GM20431 (cell line): ENCODE measurements around the gene CCDC40.

Source experiments
- in situ Hi-C: fragments of 300-500 bp; cut with MseI, MboI; formaldehyde crosslinking; loops from one replicate; pipeline ENCODE4 v1.15.0; 2020; ENCODE audit warnings: low sequenced_read_pairs; ENCODE audit not compliant: unreplicated experiment

Gene CCDC40, protein sequence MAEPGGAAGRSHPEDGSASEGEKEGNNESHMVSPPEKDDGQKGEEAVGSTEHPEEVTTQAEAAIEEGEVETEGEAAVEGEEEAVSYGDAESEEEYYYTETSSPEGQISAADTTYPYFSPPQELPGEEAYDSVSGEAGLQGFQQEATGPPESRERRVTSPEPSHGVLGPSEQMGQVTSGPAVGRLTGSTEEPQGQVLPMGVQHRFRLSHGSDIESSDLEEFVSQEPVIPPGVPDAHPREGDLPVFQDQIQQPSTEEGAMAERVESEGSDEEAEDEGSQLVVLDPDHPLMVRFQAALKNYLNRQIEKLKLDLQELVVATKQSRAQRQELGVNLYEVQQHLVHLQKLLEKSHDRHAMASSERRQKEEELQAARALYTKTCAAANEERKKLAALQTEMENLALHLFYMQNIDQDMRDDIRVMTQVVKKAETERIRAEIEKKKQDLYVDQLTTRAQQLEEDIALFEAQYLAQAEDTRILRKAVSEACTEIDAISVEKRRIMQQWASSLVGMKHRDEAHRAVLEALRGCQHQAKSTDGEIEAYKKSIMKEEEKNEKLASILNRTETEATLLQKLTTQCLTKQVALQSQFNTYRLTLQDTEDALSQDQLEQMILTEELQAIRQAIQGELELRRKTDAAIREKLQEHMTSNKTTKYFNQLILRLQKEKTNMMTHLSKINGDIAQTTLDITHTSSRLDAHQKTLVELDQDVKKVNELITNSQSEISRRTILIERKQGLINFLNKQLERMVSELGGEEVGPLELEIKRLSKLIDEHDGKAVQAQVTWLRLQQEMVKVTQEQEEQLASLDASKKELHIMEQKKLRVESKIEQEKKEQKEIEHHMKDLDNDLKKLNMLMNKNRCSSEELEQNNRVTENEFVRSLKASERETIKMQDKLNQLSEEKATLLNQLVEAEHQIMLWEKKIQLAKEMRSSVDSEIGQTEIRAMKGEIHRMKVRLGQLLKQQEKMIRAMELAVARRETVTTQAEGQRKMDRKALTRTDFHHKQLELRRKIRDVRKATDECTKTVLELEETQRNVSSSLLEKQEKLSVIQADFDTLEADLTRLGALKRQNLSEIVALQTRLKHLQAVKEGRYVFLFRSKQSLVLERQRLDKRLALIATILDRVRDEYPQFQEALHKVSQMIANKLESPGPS

DNA sequence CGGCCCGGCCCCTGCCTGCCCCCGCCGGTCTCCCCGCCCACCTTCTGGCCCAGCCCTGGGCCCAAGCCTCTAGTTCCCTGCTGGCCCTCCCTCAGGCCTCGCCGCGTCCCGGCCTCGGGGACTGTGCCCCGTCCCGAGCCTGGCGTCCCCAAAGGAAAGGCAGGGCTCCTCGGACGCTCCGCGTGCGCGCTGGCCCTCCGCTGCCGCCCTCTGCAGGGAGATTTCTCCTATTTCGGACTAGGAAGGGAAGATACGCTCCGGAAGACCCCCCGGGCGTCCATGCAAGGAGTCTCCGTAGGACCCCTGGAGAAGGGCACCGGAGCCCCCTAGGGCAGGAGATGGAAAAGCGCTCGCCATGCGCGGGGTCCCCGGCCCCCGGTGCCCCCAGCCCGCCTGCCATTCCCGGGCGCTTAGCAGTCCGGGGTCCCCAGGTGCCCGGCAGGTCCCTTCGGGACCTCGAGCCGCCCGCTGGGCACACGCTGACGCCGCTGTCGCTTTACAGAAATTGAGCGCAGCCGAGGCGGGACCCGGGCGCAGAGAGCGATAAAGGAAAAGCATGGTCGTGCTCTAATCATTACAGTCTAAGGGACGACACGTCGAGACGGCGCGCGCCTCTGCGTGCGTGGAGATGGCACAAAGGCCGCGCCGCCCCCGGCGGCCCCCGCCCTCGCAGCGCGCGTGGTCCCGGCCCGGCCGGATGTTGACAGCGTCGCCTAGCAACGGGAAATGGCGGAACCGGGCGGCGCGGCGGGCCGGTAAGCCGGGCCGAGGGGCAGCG lies at the start of gene CCDC40:
CCDC40 (plus strand) TSS at position 706 of the 778 bp plus-strand sequence; CDS start at position 727, 21 bp downstream.
- in situ Hi-C loops: no loop called here

DNA sequence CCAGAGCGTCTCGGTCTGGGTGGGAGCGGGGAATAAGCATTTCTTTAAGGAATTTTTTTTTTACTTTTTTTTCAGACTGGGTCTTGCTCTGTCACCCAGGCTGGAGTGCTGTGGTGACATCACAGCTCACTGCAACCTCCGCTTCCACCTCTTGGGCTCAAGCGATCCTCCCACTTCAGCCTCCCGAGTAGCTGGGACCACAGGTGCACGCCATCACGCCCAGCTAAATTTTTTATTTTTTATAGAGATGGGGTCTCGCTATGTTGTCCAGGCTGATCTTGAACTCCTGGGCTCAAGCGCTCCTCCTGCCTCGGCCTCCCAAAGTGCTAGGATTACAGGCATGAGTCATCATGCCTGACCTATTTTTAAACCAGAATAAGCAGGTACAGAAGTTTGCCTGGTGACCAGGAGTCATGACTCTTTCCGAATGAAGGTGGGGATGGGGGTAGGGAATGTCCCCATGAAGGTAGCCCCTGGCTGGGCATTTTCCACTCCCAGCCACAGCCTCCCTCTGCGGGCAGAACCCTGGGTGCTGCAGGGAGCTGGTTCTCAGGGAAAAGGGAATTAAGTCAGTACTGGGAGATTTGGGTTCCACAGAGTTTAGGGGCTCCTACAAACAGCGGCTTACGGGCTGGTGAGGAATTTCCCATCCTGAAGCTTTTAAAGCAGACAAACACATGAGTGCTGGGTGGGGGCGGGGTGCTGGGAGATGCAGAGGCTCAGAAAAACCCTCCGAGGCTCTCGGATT lies 49.1 kb upstream of the CCDC40 start:
- in situ Hi-C loops: loop anchor here (25.0 kb wide), 1 partner anchor 200 kb away; the partner anchor contains the start of genes CBX2 and CBX8

DNA sequence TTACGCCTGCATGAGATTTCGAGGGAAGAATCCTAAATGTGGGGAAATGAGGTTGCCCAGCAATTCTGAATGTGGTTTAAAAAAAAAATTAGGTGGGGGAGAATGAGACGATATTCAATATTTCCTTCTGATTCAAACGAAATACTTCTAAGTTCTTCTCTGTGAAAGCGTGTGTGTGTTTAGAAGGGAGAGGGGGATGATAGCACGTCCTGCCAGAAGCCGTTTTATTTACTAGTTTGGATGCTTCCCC lies 48.6 kb upstream of the CCDC40 start:
- in situ Hi-C loops: loop anchor here (25.0 kb wide), 1 partner anchor 201 kb away; the partner anchor contains the start of genes CBX2 and CBX8

DNA sequence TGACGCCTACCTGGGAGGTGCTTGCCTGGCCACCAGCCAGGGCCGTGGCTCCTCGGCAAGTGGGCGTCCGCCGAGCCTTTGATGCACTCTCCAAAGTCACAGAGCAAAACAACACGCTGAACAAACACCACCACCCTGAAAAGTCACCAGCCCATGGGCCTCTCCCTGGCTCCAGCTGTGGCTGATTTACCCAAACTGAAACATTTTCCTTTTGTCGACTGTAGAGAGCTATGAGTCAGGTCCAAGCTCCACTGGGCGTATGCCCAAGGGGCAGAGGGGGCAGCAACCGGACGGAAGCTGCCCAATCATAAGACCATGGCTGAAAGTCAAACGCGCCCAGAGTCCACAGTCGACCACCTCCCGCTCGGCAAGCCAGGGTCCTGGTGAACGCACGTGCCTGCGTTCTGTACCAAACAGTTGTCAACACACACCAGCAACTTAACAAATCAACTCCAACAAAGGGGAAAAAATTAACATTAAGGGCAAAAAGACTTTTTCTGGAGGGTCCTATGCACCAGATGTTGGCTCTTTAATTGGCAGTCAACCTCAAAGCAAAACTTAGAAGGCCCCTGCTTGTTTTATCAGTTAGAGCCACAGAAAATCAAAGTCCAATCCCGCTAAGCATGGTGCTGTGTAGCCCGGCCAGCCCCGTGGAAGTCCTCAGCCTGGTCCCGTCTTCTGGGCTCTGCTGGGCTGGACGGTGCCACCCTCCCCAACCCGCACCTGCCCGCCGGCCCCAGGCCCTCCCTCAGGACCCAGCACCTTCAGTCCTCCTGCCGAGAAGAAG lies 48.1 kb upstream of the CCDC40 start:
- in situ Hi-C loops: loop anchor here (25.0 kb wide), 1 partner anchor 201 kb away; the partner anchor contains the start of genes CBX2 and CBX8

DNA sequence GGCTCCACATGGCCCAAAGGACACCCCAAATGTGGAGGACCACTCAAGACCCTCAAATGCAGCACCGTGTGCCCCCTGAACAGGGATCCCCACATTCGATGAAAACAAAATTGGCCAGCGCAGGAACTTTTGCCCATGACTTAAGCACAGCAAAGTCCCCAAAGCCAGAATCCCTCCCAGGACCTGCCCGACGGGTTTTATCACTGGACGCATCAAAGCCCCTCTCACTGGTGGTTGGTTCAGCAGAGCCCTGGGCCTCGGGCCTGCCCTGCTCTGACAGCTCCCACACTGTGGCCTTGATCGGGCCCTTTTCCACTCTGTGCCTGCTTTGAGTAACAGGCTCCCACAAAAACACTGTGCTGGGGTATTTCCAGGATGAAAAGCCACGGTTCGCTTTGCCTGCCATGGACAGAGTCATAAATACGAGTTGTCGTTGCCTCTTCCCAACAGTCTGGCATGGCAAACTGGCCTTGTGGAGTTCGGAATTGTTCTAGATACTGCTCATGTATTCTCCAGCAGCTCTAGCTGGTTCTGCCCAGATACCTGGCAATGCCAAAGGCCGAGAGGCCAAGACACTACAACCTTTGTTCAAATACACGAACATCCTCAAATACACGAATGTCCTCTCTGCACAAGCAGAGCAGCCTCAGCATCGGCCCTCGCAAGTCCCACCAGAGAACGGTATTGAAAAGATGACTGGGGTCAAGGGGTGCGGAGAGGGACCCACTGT lies 47.2 kb upstream of the CCDC40 start:
- in situ Hi-C loops: loop anchor here (25.0 kb wide), 1 partner anchor 202 kb away; the partner anchor contains the start of genes CBX2 and CBX8

DNA sequence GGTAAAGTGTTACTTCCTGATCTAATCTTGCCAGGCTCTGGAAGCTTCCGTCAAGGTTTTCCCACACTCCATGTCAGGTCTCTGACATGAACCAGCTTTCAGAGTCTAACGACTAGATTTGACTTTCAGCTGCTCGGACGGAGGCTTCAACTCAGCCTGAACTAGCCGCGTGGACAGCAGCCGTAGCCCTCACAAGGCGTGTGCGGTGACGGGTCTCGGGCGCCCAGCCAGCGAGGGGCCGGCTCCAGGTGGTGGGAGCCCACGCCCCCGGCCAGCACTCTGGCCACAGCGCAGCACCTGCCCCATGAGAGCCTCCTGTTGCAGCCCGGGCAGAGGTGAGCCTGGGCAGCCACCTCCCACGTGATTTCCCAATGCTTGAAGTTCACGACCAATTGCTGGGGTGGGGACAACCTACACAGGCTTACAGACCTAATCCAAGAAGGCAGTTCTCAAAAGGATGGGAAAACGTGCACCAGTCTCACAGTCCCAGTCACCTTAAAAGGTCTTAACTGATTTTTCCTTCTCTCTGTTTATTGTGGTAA lies 46.3 kb upstream of the CCDC40 start:
- in situ Hi-C loops: loop anchor here (25.0 kb wide), 1 partner anchor 203 kb away; the partner anchor contains the start of genes CBX2 and CBX8

DNA sequence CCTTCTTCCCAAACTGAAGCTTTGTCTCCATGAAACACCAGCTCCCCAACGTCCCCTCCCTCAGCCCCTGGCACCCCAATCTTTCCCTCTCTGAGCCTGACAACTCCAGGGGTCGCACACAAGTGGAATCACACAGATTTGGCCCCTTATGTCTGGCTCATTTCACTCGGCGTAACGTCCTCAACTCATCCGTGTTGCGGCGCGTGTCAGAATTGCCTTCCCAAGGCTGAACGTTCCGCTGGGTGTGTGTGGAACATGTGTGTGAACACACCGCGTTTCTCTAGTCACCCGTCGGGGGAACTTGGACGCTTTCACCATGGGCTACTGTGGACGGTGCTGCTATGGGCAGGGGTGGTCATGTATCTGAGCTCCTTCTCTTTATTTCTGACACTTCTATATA lies 45.7 kb upstream of the CCDC40 start:
- in situ Hi-C loops: loop anchor here (25.0 kb wide), 1 partner anchor 203 kb away; the partner anchor contains the start of genes CBX2 and CBX8

DNA sequence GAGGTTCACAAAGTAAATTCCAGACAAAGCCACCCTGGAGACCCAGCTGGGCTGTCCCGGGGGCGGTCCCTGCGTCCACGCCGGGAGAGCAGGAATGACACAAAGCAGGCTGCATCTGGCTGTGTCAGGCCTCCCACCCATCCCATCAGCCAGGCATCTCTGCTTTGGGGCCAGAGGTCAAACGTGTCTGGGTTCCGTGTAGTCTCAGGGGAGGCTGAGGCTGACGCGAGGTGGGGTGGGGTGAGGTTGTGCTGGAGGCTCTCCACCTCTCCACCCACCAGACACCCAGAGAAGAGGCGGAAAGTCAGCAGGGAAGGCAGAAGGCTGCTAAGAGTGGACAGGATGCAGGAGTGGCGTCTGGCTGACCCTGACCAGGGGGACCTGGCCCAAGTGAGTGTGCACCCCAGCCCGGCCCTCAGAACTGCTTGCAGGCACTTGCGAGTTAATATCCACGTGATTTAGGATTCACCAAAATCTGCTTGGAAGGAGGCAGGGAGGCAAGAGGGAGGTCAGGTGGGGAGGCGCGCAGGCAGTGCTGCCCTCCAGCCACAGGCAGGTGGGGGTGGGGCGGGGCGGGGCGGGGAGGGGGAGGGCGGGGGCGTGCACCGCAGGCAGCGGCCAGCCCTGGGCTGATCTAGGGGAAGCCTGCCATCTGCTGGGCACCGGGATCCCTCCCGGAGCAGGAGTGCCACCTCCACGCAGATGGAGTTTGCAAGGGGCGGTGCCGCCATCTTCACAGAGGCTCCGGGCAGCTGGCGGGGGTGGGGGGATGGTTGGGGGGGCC lies 45.1 kb upstream of the CCDC40 start:
- in situ Hi-C loops: loop anchor here (25.0 kb wide), 1 partner anchor 204 kb away; the partner anchor contains the start of genes CBX2 and CBX8

DNA sequence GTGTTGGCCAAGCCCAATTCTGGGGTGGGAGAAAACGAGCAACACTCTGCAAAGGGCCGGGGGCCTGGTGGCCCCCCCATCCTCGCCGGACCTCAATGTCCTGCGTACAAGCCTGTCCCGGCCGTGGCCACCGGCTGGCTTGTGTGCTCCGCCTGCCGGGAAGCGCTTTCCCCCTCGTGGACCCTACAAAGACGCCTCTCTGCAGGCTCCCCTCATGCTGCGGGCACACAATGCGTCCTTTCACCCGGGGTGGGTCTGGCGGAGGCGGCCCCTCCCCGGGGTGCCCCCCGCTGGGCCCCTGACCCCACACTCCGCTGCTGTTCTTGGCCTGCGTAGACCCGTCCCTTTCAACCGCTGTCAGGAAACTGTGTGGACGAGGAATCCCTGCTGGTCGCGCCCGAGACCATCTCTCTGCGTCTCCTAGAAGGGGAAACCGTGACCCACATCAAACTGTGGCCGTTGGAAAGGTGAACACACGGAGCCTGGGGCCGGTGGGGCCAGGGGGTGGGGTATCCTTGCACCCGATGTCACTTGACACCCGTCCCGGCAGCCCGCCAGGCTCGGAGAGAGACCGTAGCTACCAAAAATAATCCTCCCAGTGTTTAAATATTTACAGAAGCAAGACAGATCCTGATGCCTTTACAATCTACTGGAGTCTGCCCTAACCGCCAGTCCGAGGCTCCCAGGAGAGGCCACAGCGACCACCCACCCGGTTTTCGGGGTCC lies 44.4 kb upstream of the CCDC40 start:
- in situ Hi-C loops: loop anchor here (25.0 kb wide), 1 partner anchor 205 kb away; the partner anchor contains the start of genes CBX2 and CBX8

DNA sequence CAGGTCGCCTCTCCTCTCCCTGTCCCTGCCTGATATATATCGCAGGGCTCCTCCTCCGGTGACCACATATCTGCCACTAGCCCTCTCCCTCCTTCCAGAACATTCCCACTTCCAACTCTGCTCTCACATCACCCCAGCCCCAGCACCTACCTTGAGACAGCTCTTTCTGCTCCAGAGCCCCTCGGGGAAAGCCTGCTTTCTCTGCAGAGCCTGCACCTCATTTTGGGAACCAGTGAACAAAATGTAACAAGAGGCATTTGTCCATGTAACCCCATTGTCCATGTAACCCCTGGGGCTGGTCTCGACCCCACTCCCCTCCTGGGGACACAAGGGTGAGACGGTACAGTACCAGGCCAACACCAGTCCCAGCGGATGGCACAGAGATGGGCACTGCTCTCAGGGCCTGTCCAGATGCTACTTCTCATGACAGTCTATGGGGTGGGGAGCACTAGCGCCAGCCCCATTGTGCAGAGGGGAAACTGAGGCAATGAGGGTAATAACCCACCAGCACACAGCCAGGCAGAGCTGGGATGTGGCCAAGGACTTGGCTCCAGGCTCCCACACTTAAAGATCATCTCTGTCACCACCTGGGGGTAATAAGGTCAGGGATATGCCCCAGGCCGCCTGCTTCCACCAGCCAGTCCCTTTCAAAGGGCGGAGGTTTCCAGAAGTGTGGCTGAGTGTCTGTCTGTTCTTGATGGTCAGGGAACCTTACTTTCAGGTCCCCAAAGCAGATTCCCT lies 43.6 kb upstream of the CCDC40 start:
- in situ Hi-C loops: loop anchor here (25.0 kb wide), 1 partner anchor 206 kb away; the partner anchor contains the start of genes CBX2 and CBX8

DNA sequence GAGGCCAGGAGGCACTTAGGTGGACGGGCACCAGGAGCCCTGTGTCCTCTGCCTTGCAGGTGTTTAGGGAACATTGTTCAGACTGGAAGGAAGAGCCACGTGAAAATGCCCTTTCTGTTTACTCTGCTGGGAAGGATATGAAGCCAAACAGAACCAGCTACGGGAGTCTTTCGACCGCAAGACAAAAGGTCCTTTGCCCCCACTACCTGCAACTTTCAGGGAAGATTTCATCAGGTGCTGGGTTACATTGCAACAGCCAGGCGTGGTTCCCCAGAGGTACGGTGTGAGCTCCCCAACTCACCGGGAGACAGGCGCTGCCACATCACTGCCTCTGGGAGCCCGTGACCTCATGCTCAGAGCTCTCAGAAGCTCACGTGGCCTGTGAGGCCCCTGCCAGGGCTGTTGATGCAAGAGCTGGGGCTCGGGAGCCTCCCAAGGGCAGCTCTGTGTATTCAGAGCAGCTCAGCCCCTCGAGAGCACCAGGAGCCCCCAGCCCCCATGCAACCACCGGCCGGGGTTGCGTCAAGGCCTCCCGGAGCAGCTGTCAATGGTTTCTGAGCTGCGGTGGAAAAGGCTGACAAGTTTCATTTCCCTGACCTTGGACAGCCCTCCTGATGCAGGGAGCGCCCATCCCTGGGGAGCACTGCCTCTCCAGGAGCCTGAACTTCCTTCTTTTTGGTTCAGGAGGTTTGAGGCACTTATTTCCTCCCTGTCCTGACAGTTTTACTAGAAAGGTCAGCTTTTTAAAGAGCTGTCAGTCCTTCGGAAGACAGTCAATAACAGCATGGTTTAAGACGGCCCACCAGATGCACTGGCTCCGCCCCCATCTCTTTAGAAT lies 42.8 kb upstream of the CCDC40 start:
- in situ Hi-C loops: loop anchor here (25.0 kb wide), 1 partner anchor 206 kb away; the partner anchor contains the start of genes CBX2 and CBX8

DNA sequence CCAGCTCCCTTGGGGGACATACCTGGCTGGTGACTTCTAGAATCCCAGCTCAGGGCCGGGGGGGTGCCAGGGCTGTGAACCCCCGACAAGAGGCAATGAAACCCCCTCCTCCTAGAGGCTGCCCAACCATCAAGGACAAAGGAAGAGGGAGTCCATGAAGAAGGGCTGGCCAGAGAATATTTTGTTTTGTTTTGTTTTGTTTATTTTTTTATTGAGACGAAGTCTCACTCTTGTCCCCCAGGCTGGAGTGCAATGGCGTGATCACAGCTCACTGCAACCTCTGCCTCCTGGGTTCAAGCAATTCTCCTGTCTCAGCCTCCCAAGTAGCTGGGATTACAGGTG lies 42.2 kb upstream of the CCDC40 start:
- in situ Hi-C loops: loop anchor here (25.0 kb wide), 1 partner anchor 207 kb away; the partner anchor contains the start of genes CBX2 and CBX8

DNA sequence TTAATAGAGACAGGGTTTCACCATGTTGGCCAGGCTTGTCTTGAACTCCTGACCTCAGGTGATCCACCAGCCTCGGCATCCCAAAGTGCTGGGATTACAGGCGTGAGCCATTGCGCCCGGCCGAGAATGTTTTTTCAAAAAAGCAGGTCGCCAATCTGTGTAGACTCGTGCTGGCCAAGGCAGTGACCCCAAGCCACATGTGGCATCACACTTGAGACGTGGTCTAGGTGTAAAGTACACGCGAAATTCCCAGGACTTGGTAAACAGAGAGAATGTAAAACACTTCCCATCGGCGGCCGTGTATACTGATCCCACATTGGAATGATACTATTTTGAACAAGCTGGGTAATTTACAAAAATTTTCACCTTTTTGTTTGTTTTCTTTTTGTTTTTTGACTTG lies 41.8 kb upstream of the CCDC40 start:
- in situ Hi-C loops: loop anchor here (25.0 kb wide), 1 partner anchor 207 kb away; the partner anchor contains the start of genes CBX2 and CBX8

DNA sequence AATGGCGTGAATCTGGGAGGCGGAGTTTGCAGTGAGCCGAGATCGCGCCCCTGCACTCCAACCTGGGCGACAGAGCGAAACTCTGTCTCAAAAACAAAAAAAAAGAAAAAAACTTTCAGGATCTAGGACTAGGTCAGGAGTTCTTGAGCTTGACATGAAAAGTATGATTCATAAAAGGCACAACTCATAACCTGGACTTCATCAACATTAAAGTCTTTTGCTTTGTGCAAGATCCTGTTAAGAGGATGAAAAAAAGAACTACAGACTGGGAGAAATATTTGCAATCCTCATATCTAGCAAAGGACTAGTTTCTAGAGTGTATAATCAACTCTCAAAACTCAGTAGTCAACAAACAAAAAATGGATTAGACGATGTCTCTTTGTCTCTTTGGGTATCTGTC lies 40.7 kb upstream of the CCDC40 start:
- in situ Hi-C loops: loop anchor here (25.0 kb wide), 1 partner anchor 208 kb away; the partner anchor contains the start of genes CBX2 and CBX8
